Endothelial cell of umbilical vein (primary cell): ENCODE data around the gene PPP2R2C. TPM values are rescaled to one million over a fixed set of nuclear protein-coding genes. Genes with fewer than 3 reads are reported as not detected.

Experiments used
- BruUV-seq: library from RNA; stranded (reverse); fragments of 400-500 nt; replicated peaks from 2 replicates; lab custom pipeline; 2021; lab: Mats Ljungman, UMichigan
- CTCF ChIA-PET: fragments of 300-600, 350-600 bp; sonication (Branson Sonifier 250); formaldehyde crosslinking; loops from one replicate; lab custom pipeline; 2021; ENCODE audit warnings: antibody characterized with exemption, inconsistent platforms; lab: Charles Lee
- POLR2A ChIA-PET: fragments of 300-600, 350-600 bp; sonication (Branson Sonifier 250); formaldehyde crosslinking; loops from one replicate; lab custom pipeline; 2021; ENCODE audit warnings: antibody characterized with exemption, inconsistent platforms; lab: Charles Lee
- DNase-seq: peaks from one replicate; pipeline ENCODE4 v3.0.0-alpha.2; 2011; ENCODE audit warnings: low read depth, low spot score
- FAIRE-seq: peaks from 2 replicates; lab custom pipeline; 2011; peaks lifted over from hg19 to GRCh38; lab: Jason Lieb, UNC
- H2AFZ ChIP-seq: 2 replicates; pipeline ENCODE4 v1.6.0; 2012; ENCODE audit warnings: low read depth, low read length, control low read depth, inconsistent platforms
- H3K27ac ChIP-seq: 2 replicates; pipeline ENCODE4 v1.5.1; 2011; ENCODE audit warnings: low read depth, mild to moderate bottlenecking, control low read depth, low read length, moderate library complexity; ENCODE audit not compliant: insufficient read depth
- H3K27me3 ChIP-seq, 2 experiments: 2 replicates each; pipeline versions ENCODE4 v1.6.0 to v1.6.1; 2011; ENCODE audit warnings: low read length in 2 of 2, mixed read lengths in 1 of 2; ENCODE audit not compliant: control insufficient read depth in 2 of 2, insufficient read depth in 2 of 2
- H3K36me3 ChIP-seq, 2 experiments: 2 replicates in 1 of 2; 3 replicates in 1 of 2; pipeline ENCODE4 v1.5.1; 2011; ENCODE audit warnings: low read length in 2 of 2, mild to moderate bottlenecking in 1 of 2, moderate library complexity in 1 of 2; ENCODE audit not compliant: control insufficient read depth in 2 of 2, insufficient read depth in 2 of 2; ENCODE audit errors: extremely low read depth in 1 of 2
- H3K4me1 ChIP-seq: 3 replicates; pipeline ENCODE4 v1.5.1; 2011; ENCODE audit warnings: mild to moderate bottlenecking, low read length; ENCODE audit not compliant: control insufficient read depth, insufficient read depth; ENCODE audit errors: extremely low read depth
- H3K4me2 ChIP-seq: 2 replicates; pipeline ENCODE4 v1.6.1; 2011; ENCODE audit warnings: low read length, control low read depth, mixed read lengths; ENCODE audit not compliant: insufficient read depth
- H3K4me3 ChIP-seq, 3 experiments: fragments of 200-600 bp in 1 of 3; sonication (generic), shearing (Covaris generic) in 1 of 3; replicated peaks in 1 of 3; 2 replicates each; pipeline ENCODE4 v1.5.1; 2011 to 2016; ENCODE audit warnings: control low read depth in 3 of 3, low read length in 3 of 3, mild to moderate bottlenecking in 2 of 3, inconsistent platforms in 1 of 3, low read depth in 1 of 3, moderate library complexity in 1 of 3; ENCODE audit not compliant: insufficient read depth in 1 of 3
- H3K79me2 ChIP-seq: 2 replicates; pipeline ENCODE4 v1.6.0; 2012; ENCODE audit warnings: low read length, inconsistent platforms; ENCODE audit not compliant: control insufficient read depth, insufficient read depth
- H3K9ac ChIP-seq: replicated peaks from 2 replicates; pipeline ENCODE3; 2011; ENCODE audit warnings: low read length, control low read depth; ENCODE audit not compliant: insufficient read depth; ENCODE audit errors: extremely low read depth
- H3K9me1 ChIP-seq: replicated peaks from 3 replicates; pipeline ENCODE4 v1.6.0; 2011; ENCODE audit warnings: mild to moderate bottlenecking, low read length; ENCODE audit not compliant: control insufficient read depth, insufficient read depth; ENCODE audit errors: extremely low read depth
- H3K9me3 ChIP-seq: replicated peaks from 2 replicates; pipeline ENCODE4 v1.5.1; 2012; ENCODE audit warnings: low read length, inconsistent platforms; ENCODE audit not compliant: control insufficient read depth, insufficient read depth
- H4K20me1 ChIP-seq: replicated peaks from 2 replicates; pipeline ENCODE3; 2011; ENCODE audit warnings: mild to moderate bottlenecking, low read length; ENCODE audit not compliant: control insufficient read depth, insufficient read depth; ENCODE audit errors: extremely low read depth
- EZH2 ChIP-seq: IDR thresholded peaks from 2 replicates; pipeline ENCODE4 v1.6.1; 2012; ENCODE audit warnings: borderline replicate concordance, low read depth, mild to moderate bottlenecking, moderate library complexity, low read length, inconsistent platforms; ENCODE audit not compliant: severe bottlenecking
- FOS ChIP-seq: IDR thresholded peaks from 2 replicates; pipeline ENCODE4 v1.6.1; 2011; ENCODE audit warnings: mild to moderate bottlenecking, low read length, moderate library complexity, borderline replicate concordance; ENCODE audit not compliant: insufficient read depth
- GATA2 ChIP-seq: IDR thresholded peaks from 2 replicates; pipeline ENCODE4 v1.7.0; 2011; ENCODE audit warnings: low read depth, mild to moderate bottlenecking, moderate library complexity, mixed read lengths, low read length; ENCODE audit not compliant: insufficient read length, insufficient read depth
- JUN ChIP-seq: IDR thresholded peaks from 2 replicates; pipeline ENCODE4 v1.6.1; 2011; ENCODE audit warnings: borderline replicate concordance, low read depth; ENCODE audit not compliant: insufficient read length, insufficient read depth
- MYC ChIP-seq: IDR thresholded peaks from one replicate; pipeline ENCODE4 v1.6.1; 2011; ENCODE audit warnings: mild to moderate bottlenecking, low read depth, low read length
- POLR2A ChIP-seq: IDR thresholded peaks from 2 replicates; pipeline ENCODE4 v1.6.1; 2012; ENCODE audit warnings: low read depth, mild to moderate bottlenecking, control low read depth, low read length
- POLR2AphosphoS5 ChIP-seq: IDR thresholded peaks from 2 replicates; pipeline ENCODE4 v1.6.1; 2012; ENCODE audit warnings: low read depth, mild to moderate bottlenecking, control low read depth, low read length, moderate library complexity; ENCODE audit not compliant: insufficient read depth
- dilution Hi-C: fragments of 300-500 bp; cut with MboI; formaldehyde crosslinking; loops from one replicate; pipeline ENCODE4 v1.15.0; 2019; ENCODE audit warnings: low sequenced_read_pairs; ENCODE audit not compliant: extremely low pct_ligation_motif_present
- intact Hi-C: fragments of 100-400 bp; cut with micrococcal nuclease; formaldehyde crosslinking; loops from one replicate; pipeline ENCODE4 v1.10.0; 2022
- polyA plus RNA-seq, 4 experiments: library from polyadenylated mRNA; depleted of rRNA in 3 of 4; stranded (reverse) in 3 of 4; unstranded in 1 of 4; fragments of >200 nt; gene quantifications; 2 replicates each; pipeline versions ENCODE4 v1.2.1 to v1.2.3, GENCODE V29; 2011 to 2012; ENCODE audit warnings: missing spikeins in 1 of 4
- total RNA-seq: library from RNA; stranded (reverse); gene quantifications from 2 replicates; pipeline ENCODE4 v1.2.3, GENCODE V29; 2021
- TF ChIP-seq, protein P1 (sequence below): IDR thresholded peaks from 2 replicates; pipeline ENCODE4 v1.6.1; 2011; ENCODE audit not compliant: insufficient read depth, insufficient read length
- TF ChIP-seq, protein P2 (sequence below), 2 donors: IDR thresholded peaks; 1 replicate in 1 of 2; 2 replicates in 1 of 2; pipeline ENCODE4 v1.5.1; 2011; ENCODE audit warnings: low read length in 2 of 2, mild to moderate bottlenecking in 2 of 2, moderate library complexity in 2 of 2, control low read depth in 1 of 2, inconsistent platforms in 1 of 2, low read depth in 1 of 2; ENCODE audit not compliant: insufficient read depth in 1 of 2; ENCODE audit errors: extremely low read depth in 1 of 2

The PPP2R2C gene
- total and polyA plus RNA-seq, 2 donors (not counting 3 experiments of a cell fraction or from before 2014, with no cell fraction given): 0.03 to 0.09 TPM

DNA sequence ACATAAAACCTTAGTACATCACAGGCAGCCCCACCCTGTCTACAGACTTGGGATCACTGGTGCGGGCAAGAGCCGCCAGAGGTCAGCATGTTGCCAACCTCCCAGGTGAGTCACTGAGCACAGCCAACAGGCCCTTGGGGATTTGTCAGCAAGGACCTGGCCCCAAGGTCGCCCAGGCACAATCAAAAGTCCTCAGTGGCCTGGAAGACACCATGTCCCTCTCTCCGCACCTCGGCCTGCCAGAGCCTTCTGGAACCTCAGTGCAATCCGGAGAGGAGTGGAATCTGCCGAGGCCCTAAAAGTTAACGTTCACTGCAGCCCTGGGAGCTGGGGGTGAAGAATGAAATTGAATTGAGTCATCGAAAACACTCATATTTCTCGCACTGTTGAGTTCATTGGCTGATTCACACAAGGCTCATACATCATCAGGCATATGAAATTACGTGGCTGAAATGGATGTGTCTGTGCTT, 128.4 kb downstream of the PPP2R2C start:
- Histone ChIP-seq H3K36me3 (no peaks in the 10 kb centered on the region), H3K4me1 (no peaks in the 10 kb centered on the region), H3K4me3 (no peak overlapping the region), H4K20me1 (no peaks in the 10 kb centered on the region), H2AFZ (no peak overlapping the region), H3K4me2 (no peak overlapping the region), H3K27ac (no peak overlapping the region), H3K27me3 (no peaks in the 10 kb centered on the region), H3K9me3 (no peaks in the 10 kb centered on the region), H3K9ac (no peak overlapping the region), H3K79me2 (no peaks in the 10 kb centered on the region), H3K9me1 (no peaks in the 10 kb centered on the region)
- intact Hi-C loops: no loop called here
- DNase-seq (no peak), FAIRE-seq (no peak)
- ChIA-PET POLR2A (no interaction called here), CTCF (interaction anchor here (1.1 to 5.1 kb wide), 4 partner anchors 12 to 203 kb away, joined by 3 to 24 read pairs (median 14); no protein-coding TSS in a partner anchor)
- dilution Hi-C loops: no loop called here
- TF ChIP-seq POLR2A (no peak), FOS (no peak), POLR2AphosphoS5 (no peak), GATA2 (no peak), EZH2 (no peak), MYC (no peak), JUN (no peak)
- TF ChIP-seq, protein P1, sequence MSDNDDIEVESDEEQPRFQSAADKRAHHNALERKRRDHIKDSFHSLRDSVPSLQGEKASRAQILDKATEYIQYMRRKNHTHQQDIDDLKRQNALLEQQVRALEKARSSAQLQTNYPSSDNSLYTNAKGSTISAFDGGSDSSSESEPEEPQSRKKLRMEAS: no peak
- TF ChIP-seq, protein P2, sequence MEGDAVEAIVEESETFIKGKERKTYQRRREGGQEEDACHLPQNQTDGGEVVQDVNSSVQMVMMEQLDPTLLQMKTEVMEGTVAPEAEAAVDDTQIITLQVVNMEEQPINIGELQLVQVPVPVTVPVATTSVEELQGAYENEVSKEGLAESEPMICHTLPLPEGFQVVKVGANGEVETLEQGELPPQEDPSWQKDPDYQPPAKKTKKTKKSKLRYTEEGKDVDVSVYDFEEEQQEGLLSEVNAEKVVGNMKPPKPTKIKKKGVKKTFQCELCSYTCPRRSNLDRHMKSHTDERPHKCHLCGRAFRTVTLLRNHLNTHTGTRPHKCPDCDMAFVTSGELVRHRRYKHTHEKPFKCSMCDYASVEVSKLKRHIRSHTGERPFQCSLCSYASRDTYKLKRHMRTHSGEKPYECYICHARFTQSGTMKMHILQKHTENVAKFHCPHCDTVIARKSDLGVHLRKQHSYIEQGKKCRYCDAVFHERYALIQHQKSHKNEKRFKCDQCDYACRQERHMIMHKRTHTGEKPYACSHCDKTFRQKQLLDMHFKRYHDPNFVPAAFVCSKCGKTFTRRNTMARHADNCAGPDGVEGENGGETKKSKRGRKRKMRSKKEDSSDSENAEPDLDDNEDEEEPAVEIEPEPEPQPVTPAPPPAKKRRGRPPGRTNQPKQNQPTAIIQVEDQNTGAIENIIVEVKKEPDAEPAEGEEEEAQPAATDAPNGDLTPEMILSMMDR (IDR thresholded peaks at IDR 0.05; ENCODE audit: extremely low read depth in 1 of 2, insufficient read depth in 1 of 2, low read depth in 1 of 2, low read length in 2 of 2): no peak
- BruUV-seq: no TSS peak
